H1 (cell line): Measurements from ENCODE around the gene SH3BP2. TPM values are rescaled to one million over a fixed set of nuclear protein-coding genes. Genes with fewer than 3 reads are reported as not detected.

Experiments used
- polyA plus RNA-seq, 7 experiments: library from polyadenylated mRNA; depleted of rRNA in 3 of 7; stranded (reverse) in 5 of 7; unstranded in 2 of 7; fragments of >200 nt in 5 of 7; fragments of 200-250 nt in 2 of 7; gene quantifications; 1 replicate in 5 of 7; 2 replicates in 1 of 7; 4 replicates in 1 of 7; pipeline versions ENCODE4 v1.2.1 to v1.2.3, GENCODE V29; 2011 to 2013; ENCODE audit warnings: missing spikeins in 2 of 7, mixed read lengths in 2 of 7
- total RNA-seq: library from RNA; stranded (reverse); fragmentation: NEBNext Ultra II Directional; extraction: Animal tissue kit (Norgen Biotek cat#: 25700); gene quantifications from 2 replicates; pipeline ENCODE4 v1.2.1, GENCODE V29; 2021

SH3BP2 gene
- total and polyA plus RNA-seq, 2 of the 8 experiments (the other 6 are each of a cell fraction or from before 2014, with no cell fraction given), result 27.4 to 31.4 TPM

Other genes starting within 250 kb of the SH3BP2 start
- 36.2 and 37.7 TPM in 2 replicates for gene TNIP2, start 36.7 kb upstream of the SH3BP2 start, total RNA-seq
- 23.7 and 35.7 TPM in 2 replicates for gene TNIP2, start 36.7 kb upstream of the SH3BP2 start, polyA plus RNA-seq (2011; rRNA removed)
- gene ADD1, start 50.8 kb downstream of the SH3BP2 start, total RNA-seq, result 132 and 143 TPM in 2 replicates
- gene ADD1, start 50.8 kb downstream of the SH3BP2 start, polyA plus RNA-seq (2011; rRNA removed), result 113 and 219 TPM in 2 replicates
- gene NOP14, start 170.3 kb downstream of the SH3BP2 start, total RNA-seq, result 44.4 and 45.3 TPM in 2 replicates
- 8.6 TPM in 2 replicates for gene NOP14, start 170.3 kb downstream of the SH3BP2 start, polyA plus RNA-seq (2011; rRNA removed)
- 1.8 and 2.1 TPM in 2 replicates for gene GRK4, start 170.5 kb downstream of the SH3BP2 start, total RNA-seq
- 0.69 and 0.77 TPM in 2 replicates for gene GRK4, start 170.5 kb downstream of the SH3BP2 start, polyA plus RNA-seq (2011; rRNA removed)